BLaER1 treated with 17β-estradiol and CSF1 and Interleukin-3, amounts not matched to agents 10 nM and 100 nM (cell line): ENCODE data around the gene PSKH1.

Experiments
- H3K27ac ChIP-seq, 11 experiments: shearing (Covaris generic); formaldehyde crosslinking; 2 replicates each; pipeline ENCODE4 v1.8.1; 2022
- H3K27me3 ChIP-seq, 11 experiments: shearing (Covaris generic); formaldehyde crosslinking; 2 replicates each; pipeline ENCODE4 v1.8.1; 2022
- H3K36me3 ChIP-seq, 11 experiments: shearing (Covaris generic); formaldehyde crosslinking; 2 replicates each; pipeline ENCODE4 v1.8.1; 2022
- H3K4me1 ChIP-seq, 10 experiments: shearing (Covaris generic); formaldehyde crosslinking; 2 replicates each; pipeline ENCODE4 v1.8.1; 2022
- H3K4me2 ChIP-seq, 11 experiments: shearing (Covaris generic); formaldehyde crosslinking; 2 replicates each; pipeline ENCODE4 v1.8.1; 2022
- H3K4me3 ChIP-seq, 10 experiments: shearing (Covaris generic); formaldehyde crosslinking; 2 replicates each; pipeline ENCODE4 v1.8.1; 2022
- H3K9ac ChIP-seq, 11 experiments: shearing (Covaris generic); formaldehyde crosslinking; 2 replicates each; pipeline ENCODE4 v1.8.1; 2022
- H3K9me3 ChIP-seq, 11 experiments: shearing (Covaris generic); formaldehyde crosslinking; replicated peaks in 1 of 11; 2 replicates each; pipeline ENCODE4 v1.8.1; 2022
- H4K20me1 ChIP-seq, 11 experiments: shearing (Covaris generic); formaldehyde crosslinking; 2 replicates each; pipeline ENCODE4 v1.8.1; 2022
- Cebpa-rat ChIP-seq, 11 experiments: shearing (Covaris generic); IDR thresholded peaks; 2 replicates each; pipeline ENCODE4 v1.8.1; 2022

The PSKH1 gene

DNA sequence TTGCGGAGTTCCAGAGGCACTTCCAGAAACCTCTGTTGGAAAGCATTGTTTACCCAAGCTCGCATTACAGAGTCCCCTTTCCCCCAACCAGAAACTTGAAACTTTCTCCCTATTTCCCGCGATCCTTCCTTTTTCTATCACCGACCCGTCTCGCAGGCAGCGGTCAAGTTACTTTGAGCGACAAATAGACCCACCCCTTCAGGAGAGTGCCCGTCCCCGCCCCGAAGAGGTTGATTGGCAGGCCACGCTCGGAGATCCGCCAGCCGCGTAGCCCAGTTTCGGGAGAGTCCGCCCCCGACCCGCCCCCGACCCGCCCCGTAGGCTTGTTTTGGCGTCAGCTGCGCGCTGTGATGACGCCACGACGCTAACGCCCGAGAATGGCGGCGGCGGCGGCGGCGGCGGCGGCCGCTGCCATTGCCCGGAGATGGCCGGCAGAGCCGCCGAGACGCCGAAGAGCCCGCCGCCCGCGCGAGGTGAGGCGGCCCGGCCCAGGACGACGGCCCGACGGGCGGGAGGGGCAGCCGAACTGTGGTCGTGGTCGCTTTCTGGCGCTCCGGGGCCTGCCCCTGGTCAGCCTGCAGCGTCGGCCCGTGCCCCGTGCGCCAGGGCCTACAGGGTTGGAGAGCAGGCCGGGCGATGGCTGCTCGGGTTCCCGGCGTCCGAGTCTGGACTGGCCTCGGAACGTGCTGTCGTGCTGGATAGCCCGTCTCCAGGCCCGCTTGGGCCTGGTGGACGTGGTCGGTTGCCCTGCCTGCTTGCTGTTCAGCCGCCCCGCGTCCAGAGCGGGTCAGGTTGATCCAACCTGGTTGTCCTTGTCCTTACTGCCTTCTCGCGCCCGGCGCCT lies at the start of gene PSKH1:
TSS of gene PSKH1 (plus strand) at position 356 of the 844 bp plus-strand sequence. CDS start 15,496 bp downstream, outside the sequence.
- no peaks in the 10 kb centered on the region for H3K27me3 ChIP-seq
- no peak for TF ChIP-seq Cebpa-rat (IDR thresholded peaks at IDR 0.05)
- peaks cover 0 to 23% (median 8%) of the 10 kb centered on the region in 11 experiments; a peak in 6 of 22 replicates for H3K36me3 ChIP-seq
- H3K4me3 ChIP-seq: peak within 1 kb of the TSS; percentile 89 to 99 (median 92)
- H3K4me2 ChIP-seq: peak within 1 kb of the TSS; percentile 86 to 99 (median 95)
- peak within 1 kb of the TSS; percentile 90 to 97 (median 96) for H3K27ac ChIP-seq
- H3K4me1 ChIP-seq: peaks cover 17 to 25% (median 20%) of the 10 kb centered on the region in 10 experiments
- H3K9me3 ChIP-seq: no peaks in the 10 kb centered on the region
- peaks cover 8 to 38% (median 19%) of the 10 kb centered on the region in 11 experiments; a peak in 15 of 22 replicates for H4K20me1 ChIP-seq
- H3K9ac ChIP-seq: peak within 1 kb of the TSS; percentile 95 to 99 (median 98)

DNA sequence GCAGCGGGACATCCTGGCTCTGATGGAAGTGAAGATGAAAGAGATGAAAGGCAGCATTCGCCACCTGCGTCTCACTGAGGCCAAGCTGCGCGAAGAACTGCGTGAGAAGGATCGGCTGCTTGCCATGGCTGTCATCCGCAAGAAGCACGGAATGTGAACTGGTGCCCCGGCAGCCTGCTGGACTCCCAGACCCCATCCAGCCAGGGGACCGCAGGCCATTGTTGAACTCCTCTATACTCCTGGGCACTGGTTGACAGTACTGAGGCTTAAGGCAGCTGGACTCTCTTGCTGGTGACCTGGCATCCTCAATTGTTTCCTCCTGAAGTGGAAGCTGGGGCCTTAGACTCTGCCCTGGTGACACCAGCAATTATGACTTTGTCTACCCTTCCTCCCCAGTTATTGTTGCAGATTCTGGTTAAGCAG lies 49.7 kb upstream of the PSKH1 start:
- H3K27ac ChIP-seq: peak overlapping the region; percentile 46 to 94 (median 87); a peak in 21 of 22 replicates
- H4K20me1 ChIP-seq: peaks cover 17 to 50% (median 35%) of the 10 kb centered on the region in 11 experiments; a peak in 20 of 22 replicates

DNA sequence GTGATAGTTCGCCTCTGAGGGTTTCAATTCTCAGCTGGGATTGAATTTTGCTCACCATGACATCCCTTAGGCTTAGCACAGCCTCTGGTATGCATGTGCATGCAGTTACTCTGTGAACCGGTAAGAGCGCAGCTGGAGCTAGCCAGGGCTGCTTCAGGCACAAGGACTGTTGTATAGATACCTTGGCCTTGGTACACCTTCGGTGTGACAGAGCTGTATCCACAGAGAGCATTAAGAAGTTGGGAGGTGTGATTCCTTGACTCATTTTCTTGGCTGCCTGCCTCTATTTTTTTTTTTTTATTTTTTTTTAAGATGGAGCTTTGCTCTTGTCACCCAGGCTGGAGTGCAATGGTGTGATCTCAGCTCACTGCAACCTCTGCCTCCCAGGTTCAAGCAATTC lies 48.6 kb upstream of the PSKH1 start:
- H4K20me1 ChIP-seq: peaks cover 23 to 62% (median 46%) of the 10 kb centered on the region in 11 experiments; a peak in 21 of 22 replicates
- peak overlapping the region; percentile 83 to 99 (median 93); a peak in 18 of 22 replicates for H3K9ac ChIP-seq
- peaks cover 48 to 57% (median 54%) of the 10 kb centered on the region in 10 experiments for H3K4me1 ChIP-seq
- H3K27me3 ChIP-seq: no peaks in the 10 kb centered on the region
- H3K27ac ChIP-seq: peak overlapping the region in 3 of 11 experiments; percentile 20 to 87 (median 46); a peak in 3 of 22 replicates
- no peaks in the 10 kb centered on the region for H3K9me3 ChIP-seq
- H3K4me2 ChIP-seq: peak overlapping the region; percentile 90 to 100 (median 98)
- H3K36me3 ChIP-seq: peaks cover 0 to 14% (median 10%) of the 10 kb centered on the region in 11 experiments; a peak in 18 of 22 replicates
- H3K4me3 ChIP-seq: peak overlapping the region; percentile 55 to 100 (median 84); a peak in 18 of 20 replicates
- TF ChIP-seq Cebpa-rat (IDR thresholded peaks at IDR 0.05): no peak

More for the DNA sequence above, 49.7 kb upstream of the PSKH1 start:
- Histone ChIP-seq H3K4me2 (peak overlapping the region; percentile 90 to 100 (median 98)), H3K9me3 (no peaks in the 10 kb centered on the region), H3K4me1 (peaks cover 38 to 48% (median 45%) of the 10 kb centered on the region in 10 experiments), H3K9ac (peak overlapping the region; percentile 83 to 99 (median 93)), H3K4me3 (peak overlapping the region; percentile 55 to 98 (median 76)), H3K36me3 (peaks cover 0 to 2% (median 0%) of the 10 kb centered on the region in 11 experiments; a peak in 2 of 22 replicates), H3K27me3 (no peaks in the 10 kb centered on the region)
- no peak for TF ChIP-seq Cebpa-rat (IDR thresholded peaks at IDR 0.05)

DNA sequence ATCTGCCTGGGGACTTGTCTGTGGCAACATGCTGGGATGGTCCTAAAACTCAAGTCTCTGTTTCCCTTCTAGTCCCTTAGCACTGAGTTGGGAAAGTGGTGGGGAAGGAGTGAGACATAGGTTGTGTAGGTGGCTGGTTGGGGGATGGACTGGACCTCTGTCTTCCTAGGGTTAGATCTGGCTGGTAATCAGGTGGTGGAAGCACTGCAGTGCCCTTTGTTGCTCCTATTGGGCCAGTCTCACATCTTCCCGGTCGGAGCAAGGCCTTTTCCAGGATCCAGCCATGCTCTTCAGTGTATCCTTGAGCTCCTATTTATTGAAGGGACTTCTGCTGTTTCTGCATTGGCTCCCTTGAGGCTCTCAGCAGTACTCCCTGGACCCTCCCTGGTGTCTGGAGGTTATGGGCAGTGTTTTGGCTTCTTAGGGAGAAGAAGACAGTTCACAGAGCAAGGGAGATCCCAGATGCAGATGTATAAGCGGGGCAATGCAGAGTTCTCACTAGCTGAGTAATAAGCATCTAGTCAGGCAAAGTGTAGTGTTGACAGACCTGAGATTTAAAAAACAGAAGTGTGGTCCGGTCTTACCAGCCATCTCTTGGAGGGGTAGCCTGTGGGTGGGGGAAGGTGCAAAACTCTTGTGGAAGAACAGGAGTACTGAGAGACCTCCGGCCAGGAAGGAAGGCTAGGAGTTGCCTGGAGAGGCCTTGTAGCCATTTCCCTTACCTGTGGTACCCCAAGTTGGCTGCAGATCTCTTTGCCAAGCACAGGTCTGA lies 47.6 kb upstream of the PSKH1 start:
- Histone ChIP-seq H3K4me2 (peak overlapping the region; percentile 90 to 100 (median 98)), H4K20me1 (peaks cover 26 to 71% (median 56%) of the 10 kb centered on the region in 11 experiments; a peak in 21 of 22 replicates), H3K36me3 (peaks cover 2 to 22% (median 18%) of the 10 kb centered on the region in 11 experiments; a peak in 20 of 22 replicates), H3K9ac (peak overlapping the region; percentile 85 to 99 (median 95)), H3K9me3 (no peaks in the 10 kb centered on the region), H3K4me3 (peak overlapping the region; percentile 82 to 100 (median 100)), H3K4me1 (peaks cover 50 to 60% (median 54%) of the 10 kb centered on the region in 10 experiments), H3K27ac (peak overlapping the region; percentile 72 to 94 (median 89); a peak in 21 of 22 replicates), H3K27me3 (no peaks in the 10 kb centered on the region)
- no peak for TF ChIP-seq Cebpa-rat (IDR thresholded peaks at IDR 0.05)

DNA sequence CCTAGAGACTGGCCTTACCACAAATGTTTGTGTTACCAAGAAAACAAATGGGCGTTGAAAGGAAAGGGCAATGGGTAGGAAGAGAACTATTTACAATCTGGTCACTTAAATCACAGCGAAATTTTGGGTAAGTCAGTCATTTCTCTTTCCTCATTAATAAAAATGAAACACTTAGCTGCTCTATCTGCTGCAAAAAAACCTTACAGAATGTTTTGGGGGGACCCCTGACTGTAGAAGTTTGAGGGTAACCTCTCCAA lies 47.1 kb upstream of the PSKH1 start:
- no peaks in the 10 kb centered on the region for H3K27me3 ChIP-seq
- peak overlapping the region; percentile 85 to 99 (median 95) for H3K9ac ChIP-seq
- H3K36me3 ChIP-seq: peaks cover 4 to 27% (median 20%) of the 10 kb centered on the region in 11 experiments; a peak in 20 of 22 replicates
- peak overlapping the region; percentile 90 to 100 (median 98) for H3K4me2 ChIP-seq
- H3K4me3 ChIP-seq: peak overlapping the region; percentile 82 to 100 (median 100)
- no peak for TF ChIP-seq Cebpa-rat (IDR thresholded peaks at IDR 0.05)
- no peaks in the 10 kb centered on the region for H3K9me3 ChIP-seq
- H3K27ac ChIP-seq: peak overlapping the region; percentile 72 to 94 (median 89)
- peaks cover 31 to 76% (median 61%) of the 10 kb centered on the region in 11 experiments; a peak in 21 of 22 replicates for H4K20me1 ChIP-seq
- H3K4me1 ChIP-seq: peaks cover 51 to 60% (median 55%) of the 10 kb centered on the region in 10 experiments

DNA sequence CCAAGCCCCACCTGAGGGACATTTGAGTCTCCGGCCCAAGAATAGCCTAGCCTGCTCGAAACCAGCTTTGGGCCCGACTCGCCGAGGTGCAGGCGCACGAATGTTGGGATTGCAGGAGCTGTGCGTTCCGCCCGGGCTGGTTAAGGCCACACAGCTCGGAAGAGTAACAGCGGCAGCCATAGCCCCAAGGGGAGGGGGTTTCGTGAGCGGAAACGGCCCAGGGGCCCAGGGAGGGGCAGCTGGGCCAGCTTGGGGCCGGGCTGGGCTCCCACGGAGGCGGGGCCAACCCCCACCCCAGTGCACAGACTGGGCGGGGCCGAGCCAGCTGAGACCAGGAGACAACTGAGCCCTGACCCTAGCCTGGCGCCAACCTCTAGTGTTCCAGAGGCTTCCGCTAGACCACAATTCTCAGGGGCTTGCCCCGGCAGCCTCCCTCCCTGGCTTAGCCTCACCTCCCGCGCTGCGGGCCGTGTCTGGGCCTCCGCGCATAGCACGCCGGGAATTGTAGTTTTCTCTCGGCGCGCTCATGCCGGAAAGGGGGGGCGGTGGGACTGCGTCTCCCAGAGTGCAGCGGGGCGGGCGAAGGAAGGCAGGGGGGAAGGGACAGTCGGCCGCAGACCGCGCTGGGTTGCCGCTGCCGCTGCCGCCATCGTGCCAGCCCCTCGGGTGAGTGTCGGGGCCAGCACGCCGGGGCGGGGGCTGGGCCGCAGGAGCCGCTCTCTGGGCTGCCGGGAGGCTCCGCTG lies 46.6 kb upstream of the PSKH1 start, which contains the start of gene NUTF2:
TSS of gene NUTF2 (plus strand) at position 614 of the 744 bp plus-strand sequence. CDS start 18,198 bp downstream, outside the sequence.
- Histone ChIP-seq H3K27me3 (no peaks in the 10 kb centered on the region), H3K4me2 (peak within 1 kb of the TSS; percentile 95 to 100 (median 99)), H4K20me1 (peaks cover 32 to 82% (median 66%) of the 10 kb centered on the region in 11 experiments; a peak in 21 of 22 replicates), H3K36me3 (peaks cover 4 to 31% (median 23%) of the 10 kb centered on the region in 11 experiments; a peak in 20 of 22 replicates), H3K9ac (peak within 1 kb of the TSS; percentile 85 to 99 (median 95)), H3K9me3 (no peaks in the 10 kb centered on the region), H3K4me1 (peaks cover 48 to 57% (median 53%) of the 10 kb centered on the region in 10 experiments), H3K27ac (peak within 1 kb of the TSS; percentile 72 to 94 (median 89)), H3K4me3 (peak within 1 kb of the TSS; percentile 82 to 100 (median 100))
- no peak for TF ChIP-seq Cebpa-rat (IDR thresholded peaks at IDR 0.05)

DNA sequence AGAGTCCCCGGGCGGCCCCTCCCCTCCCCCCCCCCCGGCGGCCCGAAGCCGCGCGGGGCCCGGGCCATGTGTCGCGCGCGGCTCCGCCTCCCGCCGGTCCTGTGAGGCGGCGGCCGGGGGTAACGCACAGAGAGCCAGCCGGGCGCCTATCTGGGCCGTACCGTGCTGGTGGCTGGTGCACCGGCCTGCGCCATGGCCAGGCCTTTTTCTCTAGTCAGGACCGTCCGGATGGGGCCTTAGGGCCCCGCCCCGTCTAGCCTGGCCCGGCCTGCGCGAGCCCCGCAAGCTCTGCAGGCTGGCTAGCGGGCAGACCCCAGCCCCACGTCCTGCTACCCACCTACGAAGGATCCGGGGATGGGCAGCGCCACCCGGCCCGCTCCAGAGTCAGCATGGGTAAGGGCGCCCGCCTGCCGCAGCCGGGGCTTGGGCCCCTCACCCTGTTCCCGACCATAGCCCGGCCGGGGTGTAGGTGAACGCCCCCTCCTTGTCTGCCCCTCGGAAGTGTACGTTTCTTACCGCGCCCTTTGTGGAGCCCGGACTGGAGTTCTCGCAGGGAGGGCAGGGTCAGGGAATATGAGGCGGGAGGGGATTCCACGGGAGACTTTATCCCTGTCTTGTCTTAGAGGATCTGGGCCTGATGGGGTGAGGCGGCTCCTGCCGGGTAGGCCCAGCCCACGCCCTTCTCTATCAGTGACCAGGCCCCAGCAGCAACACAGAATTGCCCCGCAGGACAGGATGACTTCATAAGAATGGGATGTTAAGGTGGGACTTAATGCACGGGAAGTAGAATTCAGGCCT lies 45.8 kb upstream of the PSKH1 start, which contains the start of gene CENPT:
TSS of gene CENPT (minus strand) at position 630 of the 798 bp plus-strand sequence. CDS start 13,834 bp downstream, outside the sequence.
- Histone ChIP-seq H3K9ac (peak within 1 kb of the TSS; percentile 85 to 99 (median 95)), H3K36me3 (peaks cover 6 to 39% (median 30%) of the 10 kb centered on the region in 11 experiments), H3K4me3 (peak within 1 kb of the TSS; percentile 82 to 100 (median 100)), H3K9me3 (no peaks in the 10 kb centered on the region), H3K4me2 (peak within 1 kb of the TSS; percentile 95 to 100 (median 99)), H3K27ac (peak within 1 kb of the TSS; percentile 72 to 94 (median 89)), H4K20me1 (peaks cover 32 to 89% (median 74%) of the 10 kb centered on the region in 11 experiments; a peak in 21 of 22 replicates), H3K27me3 (no peaks in the 10 kb centered on the region), H3K4me1 (peaks cover 46 to 55% (median 52%) of the 10 kb centered on the region in 10 experiments)
- no peak for TF ChIP-seq Cebpa-rat (IDR thresholded peaks at IDR 0.05)
